Stimulated activated naive CD8-positive, alpha-beta T cell treated with anti-CD3 and anti-CD28 coated beads, Interleukin-15, Interleukin-2, amounts not matched to agents 100 ng/mL and 50 ng/mL, for 24 hours (primary cell): ENCODE data around the gene SLC25A1.
A peak's percentile ranks its signal among the peaks of the same experiment; 100 is the strongest.

Experiments used
- H3K27ac Mint-ChIP-seq: one replicate; pipeline ENCODE4 v1.8.0; 2021; ENCODE audit warnings: mild to moderate bottlenecking, mixed read lengths
- H3K27me3 Mint-ChIP-seq: one replicate; pipeline ENCODE4 v1.8.0; 2021; ENCODE audit warnings: mixed read lengths
- H3K36me3 Mint-ChIP-seq: one replicate; pipeline ENCODE4 v1.8.0; 2021; ENCODE audit warnings: low read depth, mixed read lengths
- H3K4me1 Mint-ChIP-seq: one replicate; pipeline ENCODE4 v1.8.0; 2021; ENCODE audit warnings: low read depth, mixed read lengths
- H3K4me3 Mint-ChIP-seq: one replicate; pipeline ENCODE4 v1.8.0; 2021; ENCODE audit warnings: mild to moderate bottlenecking, mixed read lengths
- H3K9me3 Mint-ChIP-seq: one replicate; pipeline ENCODE4 v1.8.0; 2021; ENCODE audit warnings: mixed read lengths

Gene SLC25A1

GRCh38 chr22:19178657-19179496, at the start of gene SLC25A1:
Gene SLC25A1, minus strand, starts transcription at chr22:19178736. Its CDS starts 63 bp downstream, at chr22:19178673.
- H3K36me3 Mint-ChIP-seq, result no peaks in the 10 kb centered on the region
- H3K4me1 Mint-ChIP-seq, result peaks cover 27% of the 10 kb centered on the region
- no peaks in the 10 kb centered on the region for H3K27me3 Mint-ChIP-seq
- no peaks in the 10 kb centered on the region for H3K9me3 Mint-ChIP-seq
- H3K4me3 Mint-ChIP-seq, result peak within 1 kb of the TSS; percentile 82
- peak within 1 kb of the TSS; percentile 26 for H3K27ac Mint-ChIP-seq

GRCh38 chr22:19228179-19228578, 49.6 kb upstream of the SLC25A1 start:
- Mint-ChIP-seq H3K4me3 (no peak overlapping the region), H3K36me3 (no peaks in the 10 kb centered on the region), H3K9me3 (no peaks in the 10 kb centered on the region), H3K4me1 (no peaks in the 10 kb centered on the region), H3K27me3 (no peaks in the 10 kb centered on the region), H3K27ac (no peak overlapping the region)

GRCh38 chr22:19226428-19226827, 47.9 kb upstream of the SLC25A1 start:
- no peak overlapping the region for H3K27ac Mint-ChIP-seq
- H3K4me3 Mint-ChIP-seq, result no peak overlapping the region
- no peaks in the 10 kb centered on the region for H3K27me3 Mint-ChIP-seq
- no peaks in the 10 kb centered on the region for H3K9me3 Mint-ChIP-seq
- no peaks in the 10 kb centered on the region for H3K36me3 Mint-ChIP-seq
- H3K4me1 Mint-ChIP-seq, result no peaks in the 10 kb centered on the region

GRCh38 chr22:19225560-19225959, 47.0 kb upstream of the SLC25A1 start:
- no peaks in the 10 kb centered on the region for H3K9me3 Mint-ChIP-seq
- no peaks in the 10 kb centered on the region for H3K27me3 Mint-ChIP-seq
- H3K36me3 Mint-ChIP-seq, result no peaks in the 10 kb centered on the region
- no peak overlapping the region for H3K4me3 Mint-ChIP-seq
- no peak overlapping the region for H3K27ac Mint-ChIP-seq
- no peaks in the 10 kb centered on the region for H3K4me1 Mint-ChIP-seq

- no peaks in the 10 kb centered on the region for H3K27me3 Mint-ChIP-seq
- no peak overlapping the region for H3K27ac Mint-ChIP-seq
- no peaks in the 10 kb centered on the region for H3K4me1 Mint-ChIP-seq
- H3K36me3 Mint-ChIP-seq, result no peaks in the 10 kb centered on the region
- H3K4me3 Mint-ChIP-seq, result no peak overlapping the region
- H3K9me3 Mint-ChIP-seq, result no peaks in the 10 kb centered on the region
Measured at GRCh38 chr22:19224985-19225384, 46.4 kb upstream of the SLC25A1 start.

GRCh38 chr22:19224557-19224956, 46.0 kb upstream of the SLC25A1 start:
- Mint-ChIP-seq H3K27me3 (no peaks in the 10 kb centered on the region), H3K27ac (no peak overlapping the region), H3K4me1 (no peaks in the 10 kb centered on the region), H3K36me3 (no peaks in the 10 kb centered on the region), H3K9me3 (no peaks in the 10 kb centered on the region), H3K4me3 (no peak overlapping the region)

GRCh38 chr22:19223617-19224016, 45.1 kb upstream of the SLC25A1 start:
- Mint-ChIP-seq H3K4me1 (no peaks in the 10 kb centered on the region), H3K36me3 (no peaks in the 10 kb centered on the region), H3K27ac (no peak overlapping the region), H3K9me3 (no peaks in the 10 kb centered on the region), H3K4me3 (no peak overlapping the region), H3K27me3 (no peaks in the 10 kb centered on the region)

- Mint-ChIP-seq H3K27ac (no peak overlapping the region), H3K27me3 (no peaks in the 10 kb centered on the region), H3K9me3 (no peaks in the 10 kb centered on the region), H3K4me1 (peaks cover under 1% of the 10 kb centered on the region), H3K36me3 (no peaks in the 10 kb centered on the region), H3K4me3 (no peak overlapping the region)
Measured at GRCh38 chr22:19223110-19223509, 44.6 kb upstream of the SLC25A1 start.

GRCh38 chr22:19222242-19223005, 43.9 kb upstream of the SLC25A1 start:
- Mint-ChIP-seq H3K36me3 (no peaks in the 10 kb centered on the region), H3K9me3 (no peaks in the 10 kb centered on the region), H3K27me3 (no peaks in the 10 kb centered on the region), H3K4me3 (no peak overlapping the region), H3K4me1 (peaks cover 5% of the 10 kb centered on the region), H3K27ac (no peak overlapping the region)

GRCh38 chr22:19220867-19221266, 42.3 kb upstream of the SLC25A1 start:
- no peaks in the 10 kb centered on the region for H3K9me3 Mint-ChIP-seq
- peaks cover 5% of the 10 kb centered on the region for H3K4me1 Mint-ChIP-seq
- H3K36me3 Mint-ChIP-seq, result no peaks in the 10 kb centered on the region
- no peaks in the 10 kb centered on the region for H3K27me3 Mint-ChIP-seq
- no peak overlapping the region for H3K27ac Mint-ChIP-seq
- H3K4me3 Mint-ChIP-seq, result no peak overlapping the region

- H3K27me3 Mint-ChIP-seq, result no peaks in the 10 kb centered on the region
- H3K36me3 Mint-ChIP-seq, result no peaks in the 10 kb centered on the region
- no peaks in the 10 kb centered on the region for H3K9me3 Mint-ChIP-seq
- H3K4me3 Mint-ChIP-seq, result no peak overlapping the region
- H3K27ac Mint-ChIP-seq, result no peak overlapping the region
- H3K4me1 Mint-ChIP-seq, result peaks cover 5% of the 10 kb centered on the region
Measured at GRCh38 chr22:19218541-19219233, 40.2 kb upstream of the SLC25A1 start.

- H3K27ac Mint-ChIP-seq, result no peak overlapping the region
- no peaks in the 10 kb centered on the region for H3K36me3 Mint-ChIP-seq
- no peaks in the 10 kb centered on the region for H3K9me3 Mint-ChIP-seq
- no peak overlapping the region for H3K4me3 Mint-ChIP-seq
- peaks cover 5% of the 10 kb centered on the region for H3K4me1 Mint-ChIP-seq
- H3K27me3 Mint-ChIP-seq, result peaks cover 4% of the 10 kb centered on the region
Measured at GRCh38 chr22:19216579-19216978, 38.0 kb upstream of the SLC25A1 start.

GRCh38 chr22:19215360-19215759, 36.8 kb upstream of the SLC25A1 start:
- Mint-ChIP-seq H3K27me3 (peaks cover 9% of the 10 kb centered on the region), H3K4me3 (no peak overlapping the region), H3K36me3 (no peaks in the 10 kb centered on the region), H3K9me3 (no peaks in the 10 kb centered on the region), H3K4me1 (peaks cover 5% of the 10 kb centered on the region), H3K27ac (no peak overlapping the region)

GRCh38 chr22:19214078-19214473, 35.5 kb upstream of the SLC25A1 start:
- H3K4me1 Mint-ChIP-seq, result peaks cover 5% of the 10 kb centered on the region
- no peaks in the 10 kb centered on the region for H3K36me3 Mint-ChIP-seq
- no peak overlapping the region for H3K4me3 Mint-ChIP-seq
- H3K27ac Mint-ChIP-seq, result no peak overlapping the region
- H3K27me3 Mint-ChIP-seq, result peaks cover 17% of the 10 kb centered on the region
- no peaks in the 10 kb centered on the region for H3K9me3 Mint-ChIP-seq
